ENCODE results near the gene CYBB.

CYBB gene

DNA sequence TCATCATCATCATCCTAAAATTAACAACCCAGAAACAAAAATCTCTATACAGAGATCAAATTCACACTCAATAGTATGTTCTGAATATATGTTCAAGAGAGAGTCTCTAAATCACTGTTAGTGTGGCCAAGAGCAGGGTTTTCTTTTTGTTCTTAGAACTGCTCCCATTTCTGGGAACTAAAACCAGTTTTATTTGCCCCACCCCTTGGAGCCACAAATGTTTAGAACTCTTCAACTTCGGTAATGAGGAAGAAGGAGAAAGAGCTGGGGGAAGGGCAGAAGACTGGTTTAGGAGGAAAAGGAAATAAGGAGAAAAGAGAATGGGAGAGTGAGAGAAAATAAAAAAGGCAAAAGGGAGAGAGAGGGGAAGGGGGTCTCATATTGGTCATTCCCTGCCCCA is 32.3 kb downstream of the CYBB start:
- Histone ChIP-seq H3K27me3 (ENCODE audit: control insufficient read depth, insufficient read depth, low read length, poor library complexity, severe bottlenecking) (no peaks in the 10 kb centered on the region), H3K4me3 (ENCODE audit: insufficient read depth, low read depth, low read length) (no peak overlapping the region), H3K4me1 (ENCODE audit: control insufficient read depth, insufficient read depth, low read length) (no peaks in the 10 kb centered on the region), H3K9me3 (ENCODE audit: control insufficient read depth, low read length) (no peaks in the 10 kb centered on the region), H3K36me3 (ENCODE audit: control insufficient read depth, insufficient read depth, low read length) (no peaks in the 10 kb centered on the region), H3K27ac (ENCODE audit: insufficient read depth, low read depth, low read length, poor library complexity, severe bottlenecking) (no peak overlapping the region)
- WGBS, 2 experiments: 78 to 83% methylated on average over 1 of the region's 1 CpG

DNA sequence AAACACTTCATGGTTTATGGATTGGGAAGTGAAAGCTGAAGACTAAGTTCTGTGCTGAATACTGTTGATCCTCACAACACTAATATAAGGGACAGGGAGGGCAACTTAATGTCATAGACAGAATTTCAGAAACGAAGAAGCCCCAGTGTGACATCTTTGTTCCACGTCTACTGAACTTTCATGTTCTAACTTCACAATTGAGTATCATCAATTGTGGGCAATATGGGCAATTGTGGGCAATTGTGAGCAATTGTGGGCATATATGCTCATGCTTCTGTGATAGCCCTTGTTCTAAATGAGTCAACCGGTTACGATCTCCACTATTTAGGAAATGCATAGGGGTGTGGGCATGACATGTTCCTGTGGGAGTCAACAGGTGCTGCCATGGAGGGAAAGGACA is 33.7 kb downstream of the CYBB start:
- WGBS, 2 experiments: 94 to 97% methylated on average over 2 to 4 of the region's 4 CpGs
- Histone ChIP-seq H3K27ac (ENCODE audit: insufficient read depth, low read depth, low read length, poor library complexity, severe bottlenecking) (no peak overlapping the region), H3K27me3 (ENCODE audit: control insufficient read depth, insufficient read depth, low read length, poor library complexity, severe bottlenecking) (no peaks in the 10 kb centered on the region), H3K9me3 (ENCODE audit: control insufficient read depth, low read length) (no peaks in the 10 kb centered on the region), H3K4me3 (ENCODE audit: insufficient read depth, low read depth, low read length) (no peak overlapping the region), H3K36me3 (ENCODE audit: control insufficient read depth, insufficient read depth, low read length) (no peaks in the 10 kb centered on the region), H3K4me1 (ENCODE audit: control insufficient read depth, insufficient read depth, low read length) (no peaks in the 10 kb centered on the region)

DNA sequence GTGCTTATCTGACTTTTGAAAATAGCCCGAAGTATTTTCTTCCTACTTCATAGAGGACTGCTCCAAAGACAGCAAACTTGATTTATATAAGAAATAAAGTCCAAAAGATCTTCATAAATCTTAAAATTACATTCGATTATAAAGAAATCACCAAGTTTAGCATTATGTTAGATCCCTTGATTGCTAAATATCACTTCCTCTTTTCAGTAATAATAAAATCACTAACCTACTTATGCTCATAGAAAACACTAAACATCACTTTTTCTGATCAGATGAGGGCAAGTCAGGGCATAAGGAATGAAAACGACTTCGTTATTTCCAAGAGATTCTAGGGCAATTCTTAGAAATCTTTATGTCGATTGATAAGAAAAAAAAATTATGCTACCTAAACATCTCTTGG is 35.5 kb downstream of the CYBB start:
- Histone ChIP-seq H3K27me3 (ENCODE audit: control insufficient read depth, insufficient read depth, low read length, poor library complexity, severe bottlenecking) (no peaks in the 10 kb centered on the region), H3K9me3 (ENCODE audit: control insufficient read depth, low read length) (no peaks in the 10 kb centered on the region), H3K4me3 (ENCODE audit: insufficient read depth, low read depth, low read length) (no peak overlapping the region), H3K36me3 (ENCODE audit: control insufficient read depth, insufficient read depth, low read length) (no peaks in the 10 kb centered on the region), H3K27ac (ENCODE audit: insufficient read depth, low read depth, low read length, poor library complexity, severe bottlenecking) (no peak overlapping the region), H3K4me1 (ENCODE audit: control insufficient read depth, insufficient read depth, low read length) (no peaks in the 10 kb centered on the region)
- 94 to 99% methylated on average over 4 to 5 of the region's 5 CpGs for WGBS, 2 experiments

DNA sequence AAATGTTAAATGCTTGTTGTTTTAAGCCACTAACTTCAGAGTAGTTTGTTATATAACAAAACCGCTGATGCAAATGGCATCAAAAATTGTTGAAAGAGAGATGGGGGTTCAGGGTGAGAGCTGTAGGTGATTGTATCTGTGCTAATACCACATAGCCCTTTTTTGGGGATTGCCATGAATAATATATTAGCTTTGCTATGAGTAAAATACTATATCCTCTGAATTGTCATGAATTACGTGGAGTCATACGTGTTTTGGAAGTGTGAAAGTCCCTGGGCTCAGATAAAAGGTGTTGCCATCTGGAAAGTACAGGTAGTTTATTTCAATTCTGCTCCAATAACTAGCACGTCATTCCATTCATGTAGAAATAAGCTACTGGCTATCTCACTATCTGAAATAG is 36.9 kb downstream of the CYBB start:
- no peak overlapping the region for H3K27ac ChIP-seq (ENCODE audit: insufficient read depth, low read depth, low read length, poor library complexity, severe bottlenecking)
- H3K9me3 ChIP-seq (ENCODE audit: control insufficient read depth, low read length): no peaks in the 10 kb centered on the region
- H3K36me3 ChIP-seq (ENCODE audit: control insufficient read depth, insufficient read depth, low read length): no peaks in the 10 kb centered on the region
- H3K27me3 ChIP-seq (ENCODE audit: control insufficient read depth, insufficient read depth, low read length, poor library complexity, severe bottlenecking): no peaks in the 10 kb centered on the region
- 94 to 96% methylated on average over 3 of the region's 4 CpGs for WGBS, 2 experiments
- no peak overlapping the region for H3K4me3 ChIP-seq (ENCODE audit: insufficient read depth, low read depth, low read length)
- H3K4me1 ChIP-seq (ENCODE audit: control insufficient read depth, insufficient read depth, low read length): no peaks in the 10 kb centered on the region

DNA sequence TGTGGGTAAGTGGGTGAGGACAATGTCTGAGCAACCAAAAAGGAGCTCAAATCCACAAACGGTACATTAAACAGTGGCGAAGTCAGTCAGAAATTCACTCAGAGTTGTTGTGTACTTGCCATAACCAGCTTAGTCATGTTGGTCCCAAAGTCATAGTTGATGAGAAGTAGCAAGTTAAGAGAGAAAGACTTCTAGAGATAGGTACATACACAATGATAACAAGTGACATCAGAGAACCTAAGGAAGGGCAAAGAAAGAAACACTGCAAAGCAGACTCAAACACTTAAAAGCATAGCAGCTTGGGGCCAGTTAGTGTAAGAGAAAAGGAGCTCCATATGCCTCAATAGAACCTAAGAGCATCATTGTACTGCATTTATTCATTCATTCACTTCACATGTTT is 37.3 kb downstream of the CYBB start:
- H3K4me1 ChIP-seq (ENCODE audit: control insufficient read depth, insufficient read depth, low read length): no peaks in the 10 kb centered on the region
- 89 to 98% methylated on average over 2 of the region's 2 CpGs for WGBS, 2 experiments
- H3K27ac ChIP-seq (ENCODE audit: insufficient read depth, low read depth, low read length, poor library complexity, severe bottlenecking): no peak overlapping the region
- H3K4me3 ChIP-seq (ENCODE audit: insufficient read depth, low read depth, low read length): no peak overlapping the region
- no peaks in the 10 kb centered on the region for H3K27me3 ChIP-seq (ENCODE audit: control insufficient read depth, insufficient read depth, low read length, poor library complexity, severe bottlenecking)
- no peaks in the 10 kb centered on the region for H3K9me3 ChIP-seq (ENCODE audit: control insufficient read depth, low read length)
- no peaks in the 10 kb centered on the region for H3K36me3 ChIP-seq (ENCODE audit: control insufficient read depth, insufficient read depth, low read length)

DNA sequence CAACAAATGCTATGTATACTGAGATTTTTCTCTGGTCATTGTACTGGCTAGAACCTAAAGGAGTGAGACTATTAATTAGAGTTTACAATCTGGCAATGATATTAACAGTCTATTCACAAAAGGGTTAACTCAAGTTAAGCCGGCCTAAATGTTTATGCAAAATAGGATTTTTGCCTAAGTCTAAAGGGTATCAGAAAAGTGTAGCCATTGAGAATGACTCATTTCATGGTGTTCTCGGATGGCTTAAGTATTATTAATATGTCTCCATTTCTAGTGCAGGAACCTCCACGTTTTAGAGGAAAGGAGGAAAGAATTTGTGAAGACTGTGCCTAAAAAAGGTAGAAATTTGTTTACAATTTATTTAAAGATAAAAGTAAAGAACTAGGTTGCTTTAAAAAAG is 37.7 kb downstream of the CYBB start:
- no peak overlapping the region for H3K4me3 ChIP-seq (ENCODE audit: insufficient read depth, low read depth, low read length)
- no peak overlapping the region for H3K27ac ChIP-seq (ENCODE audit: insufficient read depth, low read depth, low read length, poor library complexity, severe bottlenecking)
- H3K4me1 ChIP-seq (ENCODE audit: control insufficient read depth, insufficient read depth, low read length): no peaks in the 10 kb centered on the region
- no peaks in the 10 kb centered on the region for H3K9me3 ChIP-seq (ENCODE audit: control insufficient read depth, low read length)
- H3K27me3 ChIP-seq (ENCODE audit: control insufficient read depth, insufficient read depth, low read length, poor library complexity, severe bottlenecking): no peaks in the 10 kb centered on the region
- 94 to 100% methylated on average over 2 to 3 of the region's 3 CpGs for WGBS, 2 experiments
- no peaks in the 10 kb centered on the region for H3K36me3 ChIP-seq (ENCODE audit: control insufficient read depth, insufficient read depth, low read length)

DNA sequence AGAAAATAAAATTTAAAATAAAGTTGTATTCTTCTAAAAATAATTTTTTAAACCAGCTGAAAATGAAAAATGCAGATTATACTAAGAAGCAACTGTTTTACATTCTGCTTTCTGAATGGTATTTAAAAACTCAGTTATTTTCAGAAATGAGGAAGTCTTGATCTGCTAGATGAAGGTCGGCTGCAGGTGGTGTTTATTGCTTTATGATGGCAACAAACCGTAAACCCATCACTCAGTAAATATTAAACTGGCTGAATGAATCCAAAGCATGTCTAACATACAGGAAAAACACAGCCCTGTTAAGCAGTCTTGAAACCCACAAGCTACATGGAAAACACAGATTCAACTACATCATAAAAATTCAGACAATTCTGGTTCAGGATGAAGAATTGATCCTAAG is 38.2 kb downstream of the CYBB start:
- Histone ChIP-seq H3K4me1 (ENCODE audit: control insufficient read depth, insufficient read depth, low read length) (no peaks in the 10 kb centered on the region), H3K36me3 (ENCODE audit: control insufficient read depth, insufficient read depth, low read length) (no peaks in the 10 kb centered on the region), H3K9me3 (ENCODE audit: control insufficient read depth, low read length) (no peaks in the 10 kb centered on the region), H3K27me3 (ENCODE audit: control insufficient read depth, insufficient read depth, low read length, poor library complexity, severe bottlenecking) (no peaks in the 10 kb centered on the region), H3K27ac (ENCODE audit: insufficient read depth, low read depth, low read length, poor library complexity, severe bottlenecking) (no peak overlapping the region), H3K4me3 (ENCODE audit: insufficient read depth, low read depth, low read length) (no peak overlapping the region)
- 94% methylated on average over 2 of the region's 2 CpGs; no CpG with 5 or more reads in 1 of the 2 experiments for WGBS, 2 experiments

DNA sequence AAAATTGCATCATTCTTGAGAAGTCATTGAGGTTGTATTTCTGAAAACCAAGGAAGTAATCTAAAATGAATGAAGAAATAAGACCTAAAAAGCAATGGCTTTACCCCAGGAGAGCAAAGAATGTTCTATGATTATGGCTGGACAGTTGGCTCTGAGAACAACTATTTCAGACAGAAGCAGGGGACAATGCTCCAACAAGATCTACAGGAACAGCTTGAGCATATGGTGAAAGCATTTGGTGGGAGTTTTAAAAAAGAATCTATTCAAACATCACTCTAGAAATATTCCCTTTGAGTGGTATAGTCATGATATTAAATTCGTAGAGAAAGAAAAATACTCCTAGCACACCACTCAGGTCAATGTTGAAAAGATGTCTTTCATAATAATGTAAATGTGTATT is 40.8 kb downstream of the CYBB start:
- H3K27ac ChIP-seq (ENCODE audit: insufficient read depth, low read depth, low read length, poor library complexity, severe bottlenecking): no peak overlapping the region
- H3K4me3 ChIP-seq (ENCODE audit: insufficient read depth, low read depth, low read length): no peak overlapping the region
- H3K9me3 ChIP-seq (ENCODE audit: control insufficient read depth, low read length): no peaks in the 10 kb centered on the region
- H3K36me3 ChIP-seq (ENCODE audit: control insufficient read depth, insufficient read depth, low read length): no peaks in the 10 kb centered on the region
- WGBS, 2 experiments: no CpG with 5 or more reads among the region's 1 CpG
- H3K4me1 ChIP-seq (ENCODE audit: control insufficient read depth, insufficient read depth, low read length): no peaks in the 10 kb centered on the region
- H3K27me3 ChIP-seq (ENCODE audit: control insufficient read depth, insufficient read depth, low read length, poor library complexity, severe bottlenecking): no peaks in the 10 kb centered on the region

DNA sequence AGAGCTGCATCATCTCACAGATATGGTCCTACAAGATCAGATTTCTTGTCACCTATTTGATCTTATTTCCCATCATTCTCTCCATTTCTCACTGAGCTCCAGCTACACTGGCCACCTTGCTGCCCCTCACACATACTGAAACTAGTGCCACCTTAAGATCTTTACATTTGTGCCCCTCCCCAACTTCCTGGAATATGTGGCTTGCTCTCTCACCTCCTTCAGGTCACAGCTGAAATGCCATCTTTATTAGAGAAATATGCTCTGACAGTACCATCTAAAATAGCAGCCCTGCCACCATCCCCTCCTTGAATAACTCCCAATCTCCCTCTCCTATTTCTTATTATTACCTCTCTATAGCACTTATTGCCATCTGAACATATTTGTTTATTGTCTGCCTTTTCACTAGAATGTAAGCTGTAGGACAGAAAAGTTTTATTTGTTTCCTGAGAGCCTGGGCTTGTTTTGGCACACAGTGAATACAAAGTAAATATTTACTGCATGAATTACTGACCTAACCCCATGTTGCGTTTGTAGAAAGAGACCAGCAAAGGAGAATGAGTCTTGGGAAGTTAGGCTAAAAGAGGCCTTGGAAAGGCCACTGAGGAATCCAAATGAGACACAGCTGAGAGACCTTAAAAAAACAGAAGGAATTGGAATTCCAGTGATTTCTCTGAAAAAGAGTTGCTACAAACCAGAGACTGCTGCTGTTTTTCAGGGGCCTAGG is 44.8 kb downstream of the CYBB start:
- WGBS, 2 experiments: 71 to 82% methylated on average over 1 of the region's 1 CpG
- Histone ChIP-seq H3K4me1 (ENCODE audit: control insufficient read depth, insufficient read depth, low read length) (no peaks in the 10 kb centered on the region), H3K9me3 (ENCODE audit: control insufficient read depth, low read length) (no peaks in the 10 kb centered on the region), H3K27me3 (ENCODE audit: control insufficient read depth, insufficient read depth, low read length, poor library complexity, severe bottlenecking) (no peaks in the 10 kb centered on the region), H3K4me3 (ENCODE audit: insufficient read depth, low read depth, low read length) (no peak overlapping the region), H3K36me3 (ENCODE audit: control insufficient read depth, insufficient read depth, low read length) (no peaks in the 10 kb centered on the region), H3K27ac (ENCODE audit: insufficient read depth, low read depth, low read length, poor library complexity, severe bottlenecking) (no peak overlapping the region)

DNA sequence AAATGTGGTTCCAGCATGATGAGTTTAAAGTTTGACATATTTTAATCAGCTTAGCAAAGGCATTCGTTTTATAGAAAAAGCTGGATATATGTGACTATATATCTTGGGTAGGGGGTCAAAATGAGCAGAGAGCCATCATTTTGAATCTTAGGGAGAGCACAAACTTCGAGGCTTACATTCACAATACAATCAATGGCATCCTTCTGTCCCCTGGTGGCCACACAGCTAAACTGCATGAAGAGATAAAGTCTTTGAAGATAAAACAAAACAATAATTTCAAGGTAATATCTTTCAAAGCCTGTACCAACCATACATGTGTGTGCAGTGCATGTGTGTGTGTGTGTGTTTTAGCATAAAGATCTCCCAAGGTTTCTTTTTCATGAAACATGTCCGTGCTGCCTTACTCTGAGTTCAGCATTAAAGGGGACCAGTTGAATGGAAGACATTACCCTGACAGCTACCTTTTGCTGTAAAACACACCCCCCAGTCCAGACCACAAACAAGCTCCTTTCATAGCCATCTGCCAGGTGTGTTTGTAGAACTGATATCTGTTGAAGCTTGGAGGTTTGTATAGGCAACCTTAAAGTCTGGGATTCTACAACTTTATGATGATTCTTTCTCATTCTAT is 45.5 kb downstream of the CYBB start:
- Histone ChIP-seq H3K4me3 (ENCODE audit: insufficient read depth, low read depth, low read length) (no peak overlapping the region), H3K27me3 (ENCODE audit: control insufficient read depth, insufficient read depth, low read length, poor library complexity, severe bottlenecking) (no peaks in the 10 kb centered on the region), H3K9me3 (ENCODE audit: control insufficient read depth, low read length) (no peaks in the 10 kb centered on the region), H3K27ac (ENCODE audit: insufficient read depth, low read depth, low read length, poor library complexity, severe bottlenecking) (no peak overlapping the region), H3K36me3 (ENCODE audit: control insufficient read depth, insufficient read depth, low read length) (no peaks in the 10 kb centered on the region), H3K4me1 (ENCODE audit: control insufficient read depth, insufficient read depth, low read length) (no peaks in the 10 kb centered on the region)
- 15 to 20% methylated on average over 3 of the region's 3 CpGs for WGBS, 2 experiments
